Keratinocyte (primary cell): ENCODE data around the gene RXRA. TPM values are rescaled to one million over a fixed set of nuclear protein-coding genes. Genes with fewer than 3 reads are reported as not detected.

Experiments
- DNase-seq: peaks from one replicate; pipeline ENCODE4 v3.0.0-alpha.2; 2011; ENCODE audit warnings: low read depth, missing footprints, low spot score
- FAIRE-seq: peaks from 2 replicates; lab custom pipeline; 2011; peaks lifted over from hg19 to GRCh38; lab: Jason Lieb, UNC
- H2AFZ ChIP-seq: 2 replicates; pipeline ENCODE4 v1.6.0; 2012; ENCODE audit warnings: low read length, control low read depth, inconsistent platforms; ENCODE audit not compliant: control insufficient read depth
- H3K27ac ChIP-seq: 2 replicates; pipeline ENCODE4 v1.5.1; 2011; ENCODE audit warnings: low read length; ENCODE audit not compliant: control insufficient read depth, insufficient read depth
- H3K27me3 ChIP-seq: 3 replicates; pipeline ENCODE4 v1.6.0; 2011; ENCODE audit warnings: low read length; ENCODE audit not compliant: control insufficient read depth, insufficient read depth; ENCODE audit errors: extremely low read depth
- H3K36me3 ChIP-seq, 2 experiments: 2 replicates in 1 of 2; 3 replicates in 1 of 2; pipeline ENCODE4 v1.5.1; 2011; ENCODE audit warnings: low read length in 2 of 2, mild to moderate bottlenecking in 1 of 2; ENCODE audit not compliant: control insufficient read depth in 2 of 2, insufficient read depth in 2 of 2; ENCODE audit errors: extremely low read depth in 1 of 2
- H3K4me1 ChIP-seq: 3 replicates; pipeline ENCODE4 v1.5.1; 2011; ENCODE audit warnings: low read length; ENCODE audit not compliant: control insufficient read depth, insufficient read depth; ENCODE audit errors: extremely low read depth
- H3K4me2 ChIP-seq: 3 replicates; pipeline ENCODE4 v1.6.0; 2011; ENCODE audit warnings: low read depth, low read length; ENCODE audit not compliant: control insufficient read depth, insufficient read depth; ENCODE audit errors: extremely low read depth
- H3K4me3 ChIP-seq, 3 experiments: fragments of 200-600 bp in 1 of 3; sonication (generic) in 1 of 3; 2 replicates in 2 of 3; 3 replicates in 1 of 3; pipeline ENCODE4 v1.5.1; 2011 to 2016; ENCODE audit warnings: low read length in 3 of 3, mild to moderate bottlenecking in 3 of 3, control low read depth in 2 of 3, inconsistent platforms in 1 of 3, low read depth in 1 of 3, mixed read lengths in 1 of 3, mixed run types in 1 of 3, moderate library complexity in 1 of 3; ENCODE audit not compliant: control insufficient read depth in 2 of 3, insufficient read depth in 2 of 3; ENCODE audit errors: extremely low read depth in 1 of 3
- H3K79me2 ChIP-seq: 2 replicates; pipeline ENCODE4 v1.6.0; 2012; ENCODE audit warnings: low read length; ENCODE audit not compliant: control insufficient read depth, insufficient read depth
- H3K9ac ChIP-seq: 3 replicates; pipeline ENCODE4 v1.6.0; 2011; ENCODE audit warnings: low read length; ENCODE audit not compliant: control insufficient read depth, insufficient read depth; ENCODE audit errors: extremely low read depth
- H3K9me1 ChIP-seq: 3 replicates; pipeline ENCODE4 v1.6.0; 2011; ENCODE audit warnings: low read length; ENCODE audit not compliant: control insufficient read depth, insufficient read depth; ENCODE audit errors: extremely low read depth
- H3K9me3 ChIP-seq: 2 replicates; pipeline ENCODE4 v1.5.1; 2012; ENCODE audit warnings: low read depth, low read length; ENCODE audit not compliant: control insufficient read depth
- H4K20me1 ChIP-seq: 3 replicates; pipeline ENCODE4 v1.6.0; 2011; ENCODE audit warnings: low read length; ENCODE audit not compliant: control insufficient read depth, insufficient read depth; ENCODE audit errors: extremely low read depth
- EZH2 ChIP-seq: IDR thresholded peaks from one replicate; pipeline ENCODE4 v1.6.1; 2012; ENCODE audit warnings: inconsistent platforms, mild to moderate bottlenecking, low read length, moderate library complexity
- dilution Hi-C: fragments of 300-500 bp; cut with MboI; formaldehyde crosslinking; loops from one replicate; pipeline ENCODE4 v1.7.0; 2020; ENCODE audit warnings: low sequenced_read_pairs; ENCODE audit not compliant: extremely low pct_ligation_motif_present
- polyA plus RNA-seq, 5 experiments: library from polyadenylated mRNA; depleted of rRNA in 3 of 5; stranded (reverse) in 3 of 5; stranded (forward) in 1 of 5; unstranded in 1 of 5; fragments of >200 nt; gene quantifications; 1 replicate in 1 of 5; 2 replicates in 3 of 5; 3 replicates in 1 of 5; pipeline versions ENCODE4 v1.2.1 to v1.2.3, GENCODE V29; 2011 to 2012; ENCODE audit warnings: missing spikeins in 2 of 5, low read depth in 1 of 5, low replicate concordance in 1 of 5
- TF ChIP-seq, protein P1 (sequence below), 3 experiments: IDR thresholded peaks in 1 of 3; conservative IDR thresholded peaks in 1 of 3; optimal IDR thresholded peaks in 1 of 3; 2 replicates in 2 of 3; 3 replicates in 1 of 3; pipeline versions ENCODE3 to v1.5.1; 2011; ENCODE audit warnings: low read length in 3 of 3, mild to moderate bottlenecking in 3 of 3, moderate library complexity in 2 of 3, control low read depth in 1 of 3, inconsistent platforms in 1 of 3; ENCODE audit not compliant: insufficient read depth in 2 of 3; ENCODE audit errors: extremely low read depth in 1 of 3

The RXRA gene
- polyA plus RNA-seq, 1 donor (not counting 4 experiments of a cell fraction or from before 2014, with no cell fraction given), result 9.7 TPM

DNA sequence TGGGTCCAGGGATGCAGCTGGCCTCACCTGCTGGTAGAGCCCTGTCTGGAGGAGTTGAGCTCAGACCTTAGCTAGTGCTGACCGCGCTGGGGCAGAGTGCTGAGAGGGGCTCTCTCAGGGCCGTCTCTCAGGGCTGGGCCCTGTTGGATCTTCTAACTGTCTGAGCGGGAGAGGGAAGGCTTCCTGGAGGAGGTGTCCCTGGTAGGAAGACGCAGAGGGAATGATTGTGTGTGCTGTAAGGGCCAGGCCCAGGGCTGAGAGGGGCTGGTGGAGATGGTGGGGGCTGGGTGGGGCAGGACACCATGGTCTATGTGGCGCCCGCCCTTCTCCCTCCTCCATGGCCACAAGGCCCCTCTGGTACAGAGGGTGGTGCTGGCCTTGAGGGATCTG, 55.0 kb downstream of the RXRA start:
- TF ChIP-seq, protein P1, sequence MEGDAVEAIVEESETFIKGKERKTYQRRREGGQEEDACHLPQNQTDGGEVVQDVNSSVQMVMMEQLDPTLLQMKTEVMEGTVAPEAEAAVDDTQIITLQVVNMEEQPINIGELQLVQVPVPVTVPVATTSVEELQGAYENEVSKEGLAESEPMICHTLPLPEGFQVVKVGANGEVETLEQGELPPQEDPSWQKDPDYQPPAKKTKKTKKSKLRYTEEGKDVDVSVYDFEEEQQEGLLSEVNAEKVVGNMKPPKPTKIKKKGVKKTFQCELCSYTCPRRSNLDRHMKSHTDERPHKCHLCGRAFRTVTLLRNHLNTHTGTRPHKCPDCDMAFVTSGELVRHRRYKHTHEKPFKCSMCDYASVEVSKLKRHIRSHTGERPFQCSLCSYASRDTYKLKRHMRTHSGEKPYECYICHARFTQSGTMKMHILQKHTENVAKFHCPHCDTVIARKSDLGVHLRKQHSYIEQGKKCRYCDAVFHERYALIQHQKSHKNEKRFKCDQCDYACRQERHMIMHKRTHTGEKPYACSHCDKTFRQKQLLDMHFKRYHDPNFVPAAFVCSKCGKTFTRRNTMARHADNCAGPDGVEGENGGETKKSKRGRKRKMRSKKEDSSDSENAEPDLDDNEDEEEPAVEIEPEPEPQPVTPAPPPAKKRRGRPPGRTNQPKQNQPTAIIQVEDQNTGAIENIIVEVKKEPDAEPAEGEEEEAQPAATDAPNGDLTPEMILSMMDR (optimal IDR thresholded peaks at IDR 0.05 in 1 of 3, IDR thresholded peaks at IDR 0.05 in 1 of 3, conservative IDR thresholded peaks at IDR 0.05 in 1 of 3; ENCODE audit: extremely low read depth in 1 of 3, insufficient read depth in 2 of 3, low read length in 3 of 3), result no peak
- TF ChIP-seq EZH2, result no peak
- no peak overlapping the region for H3K27ac ChIP-seq
- H3K4me1 ChIP-seq, result peaks cover 57% of the 10 kb centered on the region
- DNase-seq (no peak), FAIRE-seq (no peak)
- no peaks in the 10 kb centered on the region for H3K27me3 ChIP-seq
- H3K79me2 ChIP-seq, result peaks cover 83% of the 10 kb centered on the region
- no peak overlapping the region for H3K4me2 ChIP-seq
- H2AFZ ChIP-seq, result no peak overlapping the region
- no peak overlapping the region for H3K4me3 ChIP-seq
- H3K36me3 ChIP-seq, result no peaks in the 10 kb centered on the region
- dilution Hi-C loops, result no loop called here
- no peaks in the 10 kb centered on the region for H3K9me1 ChIP-seq
- no peak overlapping the region for H3K9ac ChIP-seq
- no peaks in the 10 kb centered on the region for H4K20me1 ChIP-seq
- H3K9me3 ChIP-seq, result no peaks in the 10 kb centered on the region

DNA sequence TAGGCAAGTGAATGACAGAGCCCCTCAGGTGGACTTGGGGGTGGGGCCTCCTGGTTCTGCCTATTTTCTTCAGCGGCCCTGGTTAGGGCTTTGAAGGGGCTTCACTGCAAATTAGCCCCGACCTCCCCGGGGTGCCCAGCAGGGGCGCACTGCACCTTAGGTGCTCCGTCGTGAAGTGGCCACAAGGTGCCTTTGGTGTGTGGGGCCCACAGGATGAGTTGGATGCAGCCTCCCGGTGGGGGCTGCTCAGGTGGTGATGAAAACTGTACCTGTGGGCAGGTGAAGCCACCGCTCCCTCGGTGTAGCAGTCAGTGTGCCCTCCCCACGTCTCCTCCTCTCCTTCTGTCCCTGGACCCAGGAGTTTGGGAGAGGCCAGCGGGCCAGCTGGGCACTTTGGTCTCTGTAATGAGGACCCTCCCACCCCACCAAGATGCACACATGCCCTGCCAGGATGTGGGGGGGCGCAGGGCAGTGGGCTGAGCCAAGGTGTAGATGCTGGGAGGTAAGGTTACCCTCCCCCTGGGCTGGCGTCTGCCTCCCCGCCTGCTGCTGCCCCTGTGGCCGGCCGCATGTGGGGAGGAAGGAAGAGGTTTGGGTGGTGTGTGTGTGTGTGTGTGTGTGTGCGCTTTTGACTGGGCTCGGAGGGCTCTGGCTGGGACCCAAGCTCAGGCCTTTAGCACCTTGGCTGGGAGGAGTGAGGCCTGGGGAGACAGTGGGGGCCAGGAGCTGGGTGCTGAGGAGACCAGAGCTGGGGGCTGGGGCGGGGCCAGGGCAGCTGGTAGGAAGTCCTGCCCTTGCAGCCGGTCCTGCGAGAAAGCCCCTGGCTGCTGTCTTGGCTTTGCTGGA, 55.6 kb downstream of the RXRA start:
- no peak for FAIRE-seq
- no peaks in the 10 kb centered on the region for H3K27me3 ChIP-seq
- peaks cover 50% of the 10 kb centered on the region for H3K4me1 ChIP-seq
- no peak overlapping the region for H3K9ac ChIP-seq
- no peaks in the 10 kb centered on the region for H3K36me3 ChIP-seq
- H3K4me3 ChIP-seq, result no peak overlapping the region
- no peak overlapping the region for H3K4me2 ChIP-seq
- DNase-seq, result no peak
- TF ChIP-seq, protein P1 (optimal IDR thresholded peaks at IDR 0.05 in 1 of 3, IDR thresholded peaks at IDR 0.05 in 1 of 3, conservative IDR thresholded peaks at IDR 0.05 in 1 of 3; ENCODE audit: extremely low read depth in 1 of 3, insufficient read depth in 2 of 3, low read length in 3 of 3), result peak in 2 of 3 experiments; percentile 22 to 35
- no peak for TF ChIP-seq EZH2
- no peak overlapping the region for H3K27ac ChIP-seq
- no peaks in the 10 kb centered on the region for H3K9me3 ChIP-seq
- H2AFZ ChIP-seq, result no peak overlapping the region
- no peaks in the 10 kb centered on the region for H4K20me1 ChIP-seq
- peaks cover 81% of the 10 kb centered on the region for H3K79me2 ChIP-seq
- dilution Hi-C loops, result no loop called here
- H3K9me1 ChIP-seq, result no peaks in the 10 kb centered on the region
